ENCODE measurements around the gene SLC22A14. TPM values are rescaled to one million over a fixed set of nuclear protein-coding genes. Genes with fewer than 3 reads are reported as not detected.

The SLC22A14 gene
- total RNA-seq, 4 donors from 2014 or later, result 1.2 TPM; not detected in 3

DNA sequence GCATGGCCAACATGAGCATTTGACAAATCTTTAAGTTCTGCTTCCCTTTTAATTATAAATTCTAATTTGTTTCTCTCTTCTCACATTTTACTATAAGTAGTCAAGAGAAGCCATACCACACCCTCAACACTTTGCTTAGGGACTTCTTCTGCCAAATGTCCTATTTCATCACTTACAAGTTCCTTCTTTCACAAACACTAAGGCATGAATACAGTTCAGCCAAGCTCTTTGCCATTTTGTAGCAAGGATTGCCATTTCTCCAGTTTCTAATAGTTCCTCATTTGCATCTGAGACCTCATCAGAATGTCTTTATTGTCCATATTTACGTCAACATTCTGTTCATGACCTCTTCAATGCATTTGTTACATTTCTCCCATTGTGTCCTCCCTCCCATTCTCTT, 29.4 kb downstream of the SLC22A14 start:
- Histone ChIP-seq H3K36me3 (no peaks in the 10 kb centered on the region), H3K4me3 (no peak overlapping the region), H3K9me3 (no peaks in the 10 kb centered on the region), H3K27me3 (no peaks in the 10 kb centered on the region), H3K27ac (no peak overlapping the region), H3K4me1 (no peaks in the 10 kb centered on the region)
- DNase-seq (ENCODE audit: low spot score in 2 of 2), result no peak
- TF ChIP-seq, protein P1, sequence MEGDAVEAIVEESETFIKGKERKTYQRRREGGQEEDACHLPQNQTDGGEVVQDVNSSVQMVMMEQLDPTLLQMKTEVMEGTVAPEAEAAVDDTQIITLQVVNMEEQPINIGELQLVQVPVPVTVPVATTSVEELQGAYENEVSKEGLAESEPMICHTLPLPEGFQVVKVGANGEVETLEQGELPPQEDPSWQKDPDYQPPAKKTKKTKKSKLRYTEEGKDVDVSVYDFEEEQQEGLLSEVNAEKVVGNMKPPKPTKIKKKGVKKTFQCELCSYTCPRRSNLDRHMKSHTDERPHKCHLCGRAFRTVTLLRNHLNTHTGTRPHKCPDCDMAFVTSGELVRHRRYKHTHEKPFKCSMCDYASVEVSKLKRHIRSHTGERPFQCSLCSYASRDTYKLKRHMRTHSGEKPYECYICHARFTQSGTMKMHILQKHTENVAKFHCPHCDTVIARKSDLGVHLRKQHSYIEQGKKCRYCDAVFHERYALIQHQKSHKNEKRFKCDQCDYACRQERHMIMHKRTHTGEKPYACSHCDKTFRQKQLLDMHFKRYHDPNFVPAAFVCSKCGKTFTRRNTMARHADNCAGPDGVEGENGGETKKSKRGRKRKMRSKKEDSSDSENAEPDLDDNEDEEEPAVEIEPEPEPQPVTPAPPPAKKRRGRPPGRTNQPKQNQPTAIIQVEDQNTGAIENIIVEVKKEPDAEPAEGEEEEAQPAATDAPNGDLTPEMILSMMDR (IDR thresholded peaks at IDR 0.05), result no peak
- no peak for TF ChIP-seq POLR2A (IDR thresholded peaks at IDR 0.05)
- no peak for TF ChIP-seq EP300 (IDR thresholded peaks at IDR 0.05)
- WGBS, 2 donors, result 58 to 61% methylated on average over 1 of the region's 1 CpG

DNA sequence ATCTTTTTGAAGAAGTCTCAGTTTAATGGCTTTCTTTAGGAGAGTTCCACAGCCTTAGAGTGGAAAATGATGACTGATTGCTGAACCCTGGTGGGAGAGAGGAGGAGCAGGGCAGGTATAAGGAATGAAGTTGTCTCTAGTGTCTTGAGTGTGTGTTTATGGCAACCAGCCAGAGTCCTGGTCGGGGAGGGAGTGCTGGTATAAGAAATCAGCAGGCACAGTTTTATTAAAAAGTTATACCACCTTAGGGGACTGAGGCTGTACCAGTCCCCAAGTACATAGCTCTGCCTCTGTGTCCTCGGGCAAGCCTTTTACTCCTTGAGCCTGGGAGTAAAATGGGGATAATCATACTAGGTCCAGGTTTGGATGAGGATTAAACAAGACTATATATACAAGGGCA, 29.8 kb downstream of the SLC22A14 start:
- DNase-seq (ENCODE audit: low spot score in 2 of 2), result no peak
- no peaks in the 10 kb centered on the region for H3K27me3 ChIP-seq
- no peak overlapping the region for H3K27ac ChIP-seq
- 65 to 73% methylated on average over 2 of the region's 2 CpGs for WGBS, 2 donors
- no peak overlapping the region for H3K4me3 ChIP-seq
- TF ChIP-seq, protein P1 (IDR thresholded peaks at IDR 0.05), result no peak
- no peak for TF ChIP-seq EP300 (IDR thresholded peaks at IDR 0.05)
- TF ChIP-seq POLR2A (IDR thresholded peaks at IDR 0.05), result no peak
- no peaks in the 10 kb centered on the region for H3K36me3 ChIP-seq
- no peaks in the 10 kb centered on the region for H3K4me1 ChIP-seq
- no peaks in the 10 kb centered on the region for H3K9me3 ChIP-seq

DNA sequence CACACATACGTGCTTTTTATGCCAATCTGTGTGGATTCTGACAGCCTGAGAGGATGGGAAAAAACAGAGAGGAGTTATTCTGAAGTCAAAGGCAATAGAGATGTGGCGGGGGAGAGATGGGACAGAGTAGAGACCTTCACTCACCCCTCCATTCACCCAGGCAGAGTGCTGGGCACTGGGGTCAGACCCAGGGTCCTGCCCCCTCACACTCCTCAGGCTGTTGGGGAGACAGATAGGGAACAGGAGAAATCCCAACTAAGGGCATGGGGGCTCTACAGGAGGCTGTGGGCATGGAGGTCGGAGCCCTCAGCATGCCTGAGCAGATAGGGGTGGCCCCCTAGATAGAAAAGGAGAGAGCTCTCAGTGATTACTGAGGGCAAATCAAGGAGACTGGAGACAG, 30.3 kb downstream of the SLC22A14 start:
- Histone ChIP-seq H3K27ac (no peak overlapping the region), H3K4me3 (no peak overlapping the region), H3K4me1 (no peaks in the 10 kb centered on the region), H3K27me3 (no peaks in the 10 kb centered on the region), H3K9me3 (no peaks in the 10 kb centered on the region), H3K36me3 (no peaks in the 10 kb centered on the region)
- no peak for DNase-seq (ENCODE audit: low spot score in 2 of 2)
- no peak for TF ChIP-seq POLR2A (IDR thresholded peaks at IDR 0.05)
- TF ChIP-seq EP300 (IDR thresholded peaks at IDR 0.05), result no peak
- TF ChIP-seq, protein P1 (IDR thresholded peaks at IDR 0.05), result no peak
- WGBS, 2 donors, result 83 to 93% methylated on average over 3 of the region's 3 CpGs

DNA sequence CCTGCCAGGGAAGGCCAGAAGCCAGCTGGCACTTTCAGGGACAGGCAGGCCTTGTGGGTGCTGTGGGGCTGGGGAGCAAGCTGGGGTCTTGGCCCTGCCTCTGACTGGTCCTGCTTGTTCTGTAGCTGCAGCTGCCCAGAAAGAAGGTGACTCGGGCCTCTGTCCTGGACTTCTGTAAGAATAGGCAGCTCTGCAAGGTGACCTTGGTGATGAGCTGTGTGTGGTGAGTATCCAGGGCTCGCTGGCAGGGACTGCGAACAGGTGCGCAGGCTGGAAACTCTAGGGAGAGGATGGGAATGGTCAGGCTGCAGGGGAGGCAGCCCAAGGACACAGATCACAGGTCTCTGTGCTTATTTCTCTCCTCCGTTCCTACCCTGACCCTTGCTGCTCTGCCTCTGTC, 31.2 kb downstream of the SLC22A14 start:
- no peaks in the 10 kb centered on the region for H3K36me3 ChIP-seq
- no peaks in the 10 kb centered on the region for H3K9me3 ChIP-seq
- TF ChIP-seq EP300 (IDR thresholded peaks at IDR 0.05) (no peak), POLR2A (IDR thresholded peaks at IDR 0.05) (no peak)
- TF ChIP-seq, protein P1 (IDR thresholded peaks at IDR 0.05), result no peak
- H3K4me3 ChIP-seq, result no peak overlapping the region
- no peak overlapping the region for H3K27ac ChIP-seq
- no peak for DNase-seq (ENCODE audit: low spot score in 2 of 2)
- no peaks in the 10 kb centered on the region for H3K4me1 ChIP-seq
- WGBS, 2 donors, result 80 to 86% methylated on average over 5 of the region's 5 CpGs
- H3K27me3 ChIP-seq, result no peaks in the 10 kb centered on the region

DNA sequence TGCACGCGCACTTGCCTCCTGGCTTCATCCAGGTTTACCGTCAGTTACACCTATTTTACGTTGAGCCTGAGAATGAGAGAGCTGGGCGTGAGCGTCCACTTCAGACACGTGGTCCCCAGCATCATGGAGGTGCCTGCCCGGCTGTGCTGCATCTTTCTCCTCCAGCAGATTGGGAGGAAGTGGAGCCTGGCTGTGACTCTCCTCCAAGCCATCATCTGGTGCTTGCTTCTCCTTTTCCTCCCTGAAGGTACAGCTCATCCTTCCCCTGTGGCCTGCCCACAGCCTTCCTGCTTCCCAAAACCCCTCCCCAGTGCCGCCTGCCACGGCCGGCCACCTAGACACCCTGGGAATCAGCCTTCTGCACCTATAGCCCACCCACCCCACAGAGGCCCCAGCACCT, 31.6 kb downstream of the SLC22A14 start:
- Histone ChIP-seq H3K4me3 (no peak overlapping the region), H3K4me1 (no peaks in the 10 kb centered on the region), H3K9me3 (no peaks in the 10 kb centered on the region), H3K27me3 (no peaks in the 10 kb centered on the region), H3K36me3 (no peaks in the 10 kb centered on the region), H3K27ac (no peak overlapping the region)
- DNase-seq (ENCODE audit: low spot score in 2 of 2), result no peak
- TF ChIP-seq, protein P1 (IDR thresholded peaks at IDR 0.05), result no peak
- TF ChIP-seq EP300 (IDR thresholded peaks at IDR 0.05) (no peak), POLR2A (IDR thresholded peaks at IDR 0.05) (no peak)
- WGBS, 2 donors, result 75 to 78% methylated on average over 11 of the region's 11 CpGs
